Measurements from ENCODE around the gene TMEM63A.
"Not testable (repeated sequence)": the region's sequence is repeated elsewhere in the genome, so short reads cannot be mapped to it uniquely, and the experiment has no call there.

TMEM63A gene

DNA sequence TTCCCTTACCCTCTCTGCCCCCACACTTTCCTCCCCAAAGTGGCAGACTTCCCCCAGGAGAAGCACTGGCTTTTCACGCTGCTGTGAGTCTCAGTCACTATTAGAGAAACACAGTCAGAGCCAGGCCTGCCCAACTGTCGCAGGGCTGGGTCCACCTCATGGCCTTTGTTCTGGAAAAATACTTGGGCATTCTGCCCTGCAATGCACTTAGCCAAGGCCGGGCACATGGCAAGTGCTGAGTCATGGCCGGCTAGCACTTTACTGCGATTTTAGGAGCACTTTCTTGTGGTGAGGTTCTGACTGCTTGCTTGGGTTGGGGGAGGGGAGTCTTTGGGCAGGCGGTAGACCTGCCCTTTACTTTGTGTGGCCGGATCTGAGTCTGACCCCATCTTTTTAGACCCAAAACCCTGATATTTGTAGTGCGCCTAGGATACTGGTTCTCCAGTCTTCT, 64.5 kb downstream of the TMEM63A start:
- DNase-seq (ENCODE audit: extremely low spot score): no peak
- ChIA-PET POLR2A (interaction anchor here (1.1 to 3.2 kb wide), 2 partner anchors 40 to 131 kb away, joined by 3 to 12 read pairs; partner anchors contain the start of gene SRP9), CTCF (no interaction called here)
- TF ChIP-seq, protein P1, sequence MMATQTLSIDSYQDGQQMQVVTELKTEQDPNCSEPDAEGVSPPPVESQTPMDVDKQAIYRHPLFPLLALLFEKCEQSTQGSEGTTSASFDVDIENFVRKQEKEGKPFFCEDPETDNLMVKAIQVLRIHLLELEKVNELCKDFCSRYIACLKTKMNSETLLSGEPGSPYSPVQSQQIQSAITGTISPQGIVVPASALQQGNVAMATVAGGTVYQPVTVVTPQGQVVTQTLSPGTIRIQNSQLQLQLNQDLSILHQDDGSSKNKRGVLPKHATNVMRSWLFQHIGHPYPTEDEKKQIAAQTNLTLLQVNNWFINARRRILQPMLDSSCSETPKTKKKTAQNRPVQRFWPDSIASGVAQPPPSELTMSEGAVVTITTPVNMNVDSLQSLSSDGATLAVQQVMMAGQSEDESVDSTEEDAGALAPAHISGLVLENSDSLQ (IDR thresholded peaks at IDR 0.05): no peak
- TF ChIP-seq NFRKB (IDR thresholded peaks at IDR 0.05): no peak
- TF ChIP-seq FOXK2 (IDR thresholded peaks at IDR 0.05): no peak
- TF ChIP-seq SP1 (IDR thresholded peaks at IDR 0.05): no peak
- TF ChIP-seq L3MBTL2 (conservative IDR thresholded peaks at IDR 0.05): no peak
- TF ChIP-seq ELF4 (IDR thresholded peaks at IDR 0.05): no peak
- TF ChIP-seq FOXA1 (IDR thresholded peaks at IDR 0.05): no peak
- no peak for TF ChIP-seq ARNT (IDR thresholded peaks at IDR 0.05)
- TF ChIP-seq LEF1 (IDR thresholded peaks at IDR 0.05; ENCODE audit: borderline replicate concordance): no peak
- TF ChIP-seq SUZ12 (IDR thresholded peaks at IDR 0.05): no peak
- no peak for TF ChIP-seq BHLHE40 (IDR thresholded peaks at IDR 0.05; ENCODE audit: borderline replicate concordance)
- TF ChIP-seq FOXM1 (IDR thresholded peaks at IDR 0.05; ENCODE audit: borderline replicate concordance): no peak
- TF ChIP-seq ZNF384 (IDR thresholded peaks at IDR 0.05): no peak
- TF ChIP-seq HDGF (IDR thresholded peaks at IDR 0.05; ENCODE audit: borderline replicate concordance): no peak
- no peak for TF ChIP-seq TARDBP (IDR thresholded peaks at IDR 0.05)
- TF ChIP-seq CTBP1 (IDR thresholded peaks at IDR 0.05; ENCODE audit: borderline replicate concordance): no peak

DNA sequence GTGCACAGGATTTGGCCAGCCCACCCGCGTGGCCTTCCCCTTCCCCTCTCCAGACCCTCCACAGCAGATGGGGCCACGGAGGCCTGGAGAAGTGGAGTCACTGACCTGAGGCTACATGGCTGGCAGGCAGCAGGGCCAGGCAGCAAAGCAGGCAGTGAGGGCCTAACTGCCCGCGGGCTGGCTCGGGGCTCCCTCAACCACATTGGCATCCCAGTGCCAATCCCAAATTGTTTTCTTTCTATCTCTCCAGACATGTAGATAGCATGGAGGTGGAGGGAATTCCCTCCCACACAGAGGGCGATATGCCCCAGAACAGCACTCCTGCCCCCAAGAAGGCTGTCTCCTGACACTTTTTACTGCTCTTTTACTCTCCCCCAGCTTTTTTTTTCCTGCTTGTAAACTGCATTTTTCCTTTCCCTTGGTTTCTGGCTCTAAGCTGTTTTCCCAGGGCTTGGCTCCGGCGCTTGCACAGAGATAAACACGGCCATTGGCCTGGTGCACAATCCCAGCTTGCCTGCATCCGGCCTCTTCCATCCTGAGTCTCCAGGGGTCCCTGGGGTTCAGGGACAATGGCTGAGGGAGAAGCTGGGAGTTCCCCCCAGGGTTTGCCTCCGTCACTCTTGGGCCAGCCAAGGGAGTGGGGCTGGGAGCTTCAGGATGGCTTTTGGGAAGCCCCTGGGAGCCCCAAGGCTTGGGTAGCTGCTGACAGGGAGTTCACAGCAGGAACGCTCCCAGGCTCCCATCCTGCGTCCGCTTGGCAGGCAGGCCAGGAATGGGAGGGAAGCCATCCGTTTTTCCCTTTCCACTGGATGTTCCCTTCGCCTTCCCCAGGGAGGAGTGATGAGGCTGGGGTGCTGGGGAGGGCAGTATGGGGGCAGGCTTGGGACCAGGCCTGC, 65.3 kb downstream of the TMEM63A start:
- no peak for TF ChIP-seq CTBP1 (IDR thresholded peaks at IDR 0.05; ENCODE audit: borderline replicate concordance)
- TF ChIP-seq FOXK2 (IDR thresholded peaks at IDR 0.05): no peak
- no peak for TF ChIP-seq ELF4 (IDR thresholded peaks at IDR 0.05)
- TF ChIP-seq, protein P1 (IDR thresholded peaks at IDR 0.05): no peak
- no peak for TF ChIP-seq ARNT (IDR thresholded peaks at IDR 0.05)
- no peak for TF ChIP-seq SP1 (IDR thresholded peaks at IDR 0.05)
- TF ChIP-seq SUZ12 (IDR thresholded peaks at IDR 0.05): no peak
- TF ChIP-seq TARDBP (IDR thresholded peaks at IDR 0.05): no peak
- no peak for TF ChIP-seq LEF1 (IDR thresholded peaks at IDR 0.05; ENCODE audit: borderline replicate concordance)
- TF ChIP-seq L3MBTL2 (conservative IDR thresholded peaks at IDR 0.05): no peak
- no peak for TF ChIP-seq FOXA1 (IDR thresholded peaks at IDR 0.05)
- no peak for TF ChIP-seq ZNF384 (IDR thresholded peaks at IDR 0.05)
- TF ChIP-seq HDGF (IDR thresholded peaks at IDR 0.05; ENCODE audit: borderline replicate concordance): no peak
- TF ChIP-seq NFRKB (IDR thresholded peaks at IDR 0.05): no peak
- TF ChIP-seq FOXM1 (IDR thresholded peaks at IDR 0.05; ENCODE audit: borderline replicate concordance): no peak
- CTCF ChIA-PET: no interaction called here
- POLR2A ChIA-PET: interaction anchor here (3.2 kb wide), 1 partner anchor 39 kb away, joined by 12 read pairs; the partner anchor contains the start of gene SRP9
- DNase-seq (ENCODE audit: extremely low spot score): no peak

DNA sequence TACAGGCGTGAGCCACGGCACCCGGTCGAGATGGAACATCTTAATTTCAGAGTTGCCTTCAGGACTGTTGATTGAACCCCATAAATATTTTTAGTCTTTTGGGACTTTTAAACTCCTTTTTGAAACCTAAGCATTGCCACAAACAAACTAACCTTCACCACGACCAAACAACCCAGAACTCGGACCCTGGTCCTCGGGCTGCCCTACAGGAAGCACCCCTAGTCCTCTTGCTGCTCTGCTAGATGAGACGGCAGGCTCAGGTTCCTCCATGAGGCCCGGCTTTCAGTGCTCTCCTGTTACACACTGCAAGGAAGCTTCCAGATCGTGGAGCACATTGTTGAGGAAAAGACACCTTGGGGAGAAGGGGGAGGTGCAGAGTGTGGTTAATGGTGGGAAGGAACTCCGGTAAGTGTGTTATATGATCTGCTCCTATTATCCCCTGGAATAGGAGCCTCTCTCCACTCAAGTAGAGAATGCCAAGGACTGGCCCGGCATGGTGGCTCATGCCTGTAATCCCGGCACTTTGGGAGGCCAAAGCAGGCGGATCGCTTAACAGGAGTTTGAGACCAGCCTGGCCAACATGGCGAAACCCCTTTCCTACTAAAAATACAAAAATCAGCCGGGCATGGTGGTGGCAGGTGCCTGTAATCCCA, 66.5 kb downstream of the TMEM63A start:
- DNase-seq (ENCODE audit: extremely low spot score): no peak
- no peak for TF ChIP-seq BHLHE40 (IDR thresholded peaks at IDR 0.05; ENCODE audit: borderline replicate concordance)
- no peak for TF ChIP-seq ARNT (IDR thresholded peaks at IDR 0.05)
- no peak for TF ChIP-seq HDGF (IDR thresholded peaks at IDR 0.05; ENCODE audit: borderline replicate concordance)
- TF ChIP-seq, protein P1 (IDR thresholded peaks at IDR 0.05): no peak
- TF ChIP-seq ZNF384 (IDR thresholded peaks at IDR 0.05): no peak
- TF ChIP-seq SUZ12 (IDR thresholded peaks at IDR 0.05): no peak
- no peak for TF ChIP-seq LEF1 (IDR thresholded peaks at IDR 0.05; ENCODE audit: borderline replicate concordance)
- no peak for TF ChIP-seq FOXM1 (IDR thresholded peaks at IDR 0.05; ENCODE audit: borderline replicate concordance)
- TF ChIP-seq CTBP1 (IDR thresholded peaks at IDR 0.05; ENCODE audit: borderline replicate concordance): no peak
- no peak for TF ChIP-seq FOXA1 (IDR thresholded peaks at IDR 0.05)
- no peak for TF ChIP-seq SP1 (IDR thresholded peaks at IDR 0.05)
- no peak for TF ChIP-seq NFRKB (IDR thresholded peaks at IDR 0.05)
- ChIA-PET POLR2A (interaction anchor here (3.2 kb wide), 1 partner anchor 38 kb away, joined by 12 read pairs; the partner anchor contains the start of gene SRP9), CTCF (no interaction called here)

DNA sequence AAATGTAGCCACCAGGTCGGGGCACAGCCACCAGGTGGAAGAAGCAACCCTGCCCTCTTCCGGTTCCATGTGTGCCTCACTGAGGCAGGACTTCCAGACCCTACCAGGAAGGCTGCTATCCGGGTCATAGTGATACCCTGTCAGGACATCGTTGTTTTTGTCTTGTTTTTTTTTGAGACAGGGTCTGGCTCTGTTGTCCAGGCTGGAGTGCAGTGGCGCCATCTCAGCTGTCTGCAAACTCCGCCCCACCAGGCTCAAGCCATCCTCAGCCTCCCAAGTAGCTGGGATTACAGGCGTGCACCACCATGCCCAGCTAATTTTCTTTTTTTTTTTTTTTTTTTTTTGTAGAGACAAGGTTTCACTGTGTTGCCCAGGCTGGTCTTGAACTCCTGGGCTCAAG, 67.1 kb downstream of the TMEM63A start:
- DNase-seq (ENCODE audit: extremely low spot score); CTCF ChIA-PET; POLR2A ChIA-PET: not testable (repeated sequence)

DNA sequence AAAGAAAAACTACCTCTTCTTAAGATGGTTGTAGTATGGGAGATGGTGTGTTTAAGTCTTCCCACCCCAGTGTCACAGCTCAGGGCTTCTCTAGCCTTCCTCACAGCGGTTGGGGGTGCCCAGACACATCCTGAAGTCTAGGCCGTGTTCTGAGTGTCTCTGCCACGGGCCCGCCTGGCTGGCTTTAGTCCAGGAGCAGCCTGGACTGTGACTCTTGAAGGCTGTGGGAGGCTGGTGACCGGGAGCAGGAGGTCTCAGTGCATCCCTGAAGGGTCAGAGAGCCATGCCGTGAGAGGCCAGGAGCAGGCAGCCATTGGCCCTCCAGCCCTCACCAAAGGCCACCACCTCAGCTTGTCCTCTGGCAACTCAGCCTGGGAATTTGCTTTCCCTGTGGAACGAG, 67.8 kb downstream of the TMEM63A start:
- TF ChIP-seq HDGF (IDR thresholded peaks at IDR 0.05; ENCODE audit: borderline replicate concordance) (no peak), FOXA1 (IDR thresholded peaks at IDR 0.05) (no peak), BHLHE40 (IDR thresholded peaks at IDR 0.05; ENCODE audit: borderline replicate concordance) (no peak), ARNT (IDR thresholded peaks at IDR 0.05) (no peak), TARDBP (IDR thresholded peaks at IDR 0.05) (no peak), NFRKB (IDR thresholded peaks at IDR 0.05) (no peak), SP1 (IDR thresholded peaks at IDR 0.05) (no peak), ELF4 (IDR thresholded peaks at IDR 0.05) (no peak), CTBP1 (IDR thresholded peaks at IDR 0.05; ENCODE audit: borderline replicate concordance) (no peak)
- TF ChIP-seq, protein P1 (IDR thresholded peaks at IDR 0.05): no peak
- DNase-seq (ENCODE audit: extremely low spot score): no peak
- ChIA-PET CTCF (interaction anchor here (0.6 to 1.0 kb wide), 2 partner anchors 26 to 31 kb away, joined by 4 read pairs; no protein-coding TSS in a partner anchor), POLR2A (interaction anchor here (1.3 to 2.8 kb wide), 2 partner anchors 36 to 68 kb away, joined by 5 to 20 read pairs; partner anchors contain the start of genes SRP9 and TMEM63A)

All from HEK293T (cell line).